ENCODE data around the gene CCDC18.

CCDC18 gene

GRCh38 chr1:93306920-93307319 lies 126.4 kb downstream of the CCDC18 start:
- DNase-seq (ENCODE audit: low read depth) = no peak

DNA sequence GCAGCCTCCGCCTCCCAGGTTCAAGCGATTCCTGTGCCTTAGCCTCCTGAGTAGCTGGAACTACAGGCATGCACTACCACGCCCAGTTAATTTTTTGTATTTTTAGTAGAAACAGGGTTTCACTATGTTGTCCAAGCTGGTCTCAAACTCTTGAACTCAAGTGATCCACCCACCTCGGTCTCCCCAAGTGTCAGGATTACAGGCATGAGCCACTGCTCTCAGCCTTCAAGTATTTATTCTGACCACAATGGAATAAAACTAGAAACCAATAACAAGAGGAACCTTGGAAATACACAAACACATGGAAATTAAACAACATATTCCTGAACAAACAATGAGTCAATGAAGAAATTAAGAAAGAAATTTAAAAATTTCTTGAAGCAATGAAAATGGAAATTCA lies 132.5 kb downstream of the CCDC18 start:
- DNase-seq (ENCODE audit: low read depth) = no peak

DNA sequence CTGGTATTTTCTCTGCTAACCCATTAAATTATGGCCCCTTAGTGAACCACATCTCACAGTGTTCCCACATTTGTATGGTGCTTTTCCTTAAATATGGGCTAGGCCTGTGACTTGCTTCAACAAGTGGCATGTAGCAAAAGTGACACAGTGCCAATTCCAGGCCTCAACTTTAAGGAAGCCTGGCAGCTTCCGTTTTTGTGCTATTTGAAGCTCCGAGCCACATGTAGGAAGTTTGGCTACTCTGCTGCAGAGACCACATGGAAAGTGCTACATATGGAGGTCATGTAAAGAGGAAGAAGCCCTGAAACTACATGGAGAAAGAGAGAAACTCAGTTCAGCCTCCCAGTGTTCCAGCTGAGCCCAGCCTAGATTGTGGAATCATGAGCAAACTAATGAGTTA lies 136.7 kb downstream of the CCDC18 start:
- DNase-seq (ENCODE audit: low read depth) = no peak

DNA sequence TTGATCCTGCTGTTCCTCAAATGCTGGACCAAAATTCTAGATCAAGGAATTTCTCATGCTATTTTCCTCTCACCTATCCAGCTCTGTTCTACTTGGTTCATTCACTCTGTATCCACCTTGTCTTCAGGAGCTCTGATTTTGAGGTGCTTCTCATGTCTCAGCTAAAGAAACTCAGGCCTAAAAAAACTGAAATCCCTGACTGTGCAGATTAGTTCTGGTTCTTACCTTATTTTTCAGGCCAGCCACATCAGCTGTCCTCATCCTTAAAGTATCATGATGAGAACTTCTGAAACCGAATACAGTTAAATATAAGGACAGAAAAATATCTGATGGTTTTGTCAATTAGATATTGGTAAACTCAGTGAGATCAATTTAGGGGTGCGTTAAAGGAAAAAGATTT lies 137.4 kb downstream of the CCDC18 start:
- no peak for DNase-seq (ENCODE audit: low read depth)

DNA sequence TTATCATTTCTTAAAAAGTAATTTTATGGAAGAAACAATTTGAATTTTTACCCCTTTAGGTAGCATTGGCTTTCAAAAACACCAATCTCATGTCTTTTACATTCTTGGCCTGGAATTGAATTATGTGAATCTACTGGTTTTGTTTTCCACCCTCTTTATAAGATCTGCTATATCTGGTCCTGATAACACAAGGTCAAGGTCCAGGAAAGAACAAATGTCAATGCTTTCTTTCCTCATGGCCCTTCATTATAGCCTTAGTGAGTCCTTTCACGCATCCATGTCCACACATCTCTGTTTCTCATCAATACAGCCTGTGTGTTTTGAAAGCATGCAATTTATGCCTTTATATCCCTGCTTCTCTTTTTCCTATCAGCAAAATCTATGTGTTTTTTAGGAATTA lies 141.2 kb downstream of the CCDC18 start:
- no peak for DNase-seq (ENCODE audit: low read depth)

- no peak for DNase-seq (ENCODE audit: low read depth)
Observed at GRCh38 chr1:93322349-93322748, 141.8 kb downstream of the CCDC18 start.

- no peak for DNase-seq (ENCODE audit: low read depth)
Observed at GRCh38 chr1:93323185-93323820, 142.8 kb downstream of the CCDC18 start.

GRCh38 chr1:93324486-93325464 lies 144.3 kb downstream of the CCDC18 start:
- DNase-seq (ENCODE audit: low read depth) = no peak

Measured in non-pigmented ciliary epithelial cell (primary cell).